ENCODE results near the gene GIMD1.

GIMD1 gene

GRCh38 chr4:106320235-106320634 is 48.3 kb downstream of the GIMD1 start:
- TF ChIP-seq CTCF (IDR thresholded peaks at IDR 0.05; ENCODE audit: low read depth, low read length): no peak
- no peak for DNase-seq (ENCODE audit: extremely low read depth, low read depth)

- no peak for DNase-seq (ENCODE audit: extremely low read depth, low read depth)
- TF ChIP-seq CTCF (IDR thresholded peaks at IDR 0.05; ENCODE audit: low read depth, low read length): no peak
Measured at GRCh38 chr4:106318511-106318910, 50.1 kb downstream of the GIMD1 start.

- no peak for TF ChIP-seq CTCF (IDR thresholded peaks at IDR 0.05; ENCODE audit: low read depth, low read length)
- no peak for DNase-seq (ENCODE audit: extremely low read depth, low read depth)
Measured at GRCh38 chr4:106317815-106318214, 50.8 kb downstream of the GIMD1 start.

GRCh38 chr4:106316773-106317409 is 51.7 kb downstream of the GIMD1 start:
- no peak for TF ChIP-seq CTCF (IDR thresholded peaks at IDR 0.05; ENCODE audit: low read depth, low read length)
- DNase-seq (ENCODE audit: extremely low read depth, low read depth): no peak

- TF ChIP-seq CTCF (IDR thresholded peaks at IDR 0.05; ENCODE audit: low read depth, low read length): no peak
- peak; percentile 74 for DNase-seq (ENCODE audit: extremely low read depth, low read depth)
Measured at GRCh38 chr4:106315968-106316772, 52.4 kb downstream of the GIMD1 start, which contains the start of the genes AIMP1 and TBCK. AIMP1 (plus strand) TSS chr4:106316550; CDS start chr4:106325010, 8,460 bp downstream. TBCK (minus strand) TSS chr4:106316209; CDS start chr4:106308960, 7,249 bp downstream.

GRCh38 chr4:106315476-106315967 is 53.1 kb downstream of the GIMD1 start:
- no peak for DNase-seq (ENCODE audit: extremely low read depth, low read depth)
- TF ChIP-seq CTCF (IDR thresholded peaks at IDR 0.05; ENCODE audit: low read depth, low read length): no peak

GRCh38 chr4:106314960-106315359 is 53.6 kb downstream of the GIMD1 start:
- DNase-seq (ENCODE audit: extremely low read depth, low read depth): no peak
- no peak for TF ChIP-seq CTCF (IDR thresholded peaks at IDR 0.05; ENCODE audit: low read depth, low read length)
